ENCODE results near the gene JAML. TPM values are rescaled to one million over a fixed set of nuclear protein-coding genes. Genes with fewer than 3 reads are reported as not detected.

JAML gene
- total RNA-seq, 1 donor from 2014 or later, result 73.7 TPM

GRCh38 chr11:118219244-118219643 is 5.6 kb downstream of the JAML start:
- intact Hi-C loops (cut with micrococcal nuclease), result loop anchor here (5.0 kb wide), 1 partner anchor 123 kb away; the partner anchor contains the start of genes CD3D and CD3G

- intact Hi-C loops (cut with micrococcal nuclease), result loop anchor here (1.0 to 5.0 kb wide), 3 partner anchors 8 to 125 kb away; partner anchors contain the start of genes CD3D, CD3G and JAML
Measured at GRCh38 chr11:118217575-118217974, 7.2 kb downstream of the JAML start.

GRCh38 chr11:118216621-118217481 is 8.0 kb downstream of the JAML start:
- intact Hi-C loops (cut with micrococcal nuclease), result loop anchor here (1.0 to 5.0 kb wide), 3 partner anchors 8 to 125 kb away; partner anchors contain the start of genes CD3D, CD3G and JAML

- intact Hi-C loops (cut with micrococcal nuclease), result loop anchor here (1.0 to 5.0 kb wide), 3 partner anchors 9 to 127 kb away; partner anchors contain the start of genes CD3D and CD3G
Measured at GRCh38 chr11:118215765-118216164, 9.0 kb downstream of the JAML start.

GRCh38 chr11:118215262-118215661 is 9.5 kb downstream of the JAML start:
- intact Hi-C loops (cut with micrococcal nuclease), result loop anchor here (1.0 to 5.0 kb wide), 3 partner anchors 9 to 127 kb away; partner anchors contain the start of genes CD3D and CD3G

GRCh38 chr11:118214210-118214914 is 10.4 kb downstream of the JAML start:
- intact Hi-C loops (cut with micrococcal nuclease), result loop anchor here (2.0 kb wide), 1 partner anchor 14 kb away; no protein-coding TSS in a partner anchor

- intact Hi-C loops (cut with micrococcal nuclease), result loop anchor here (2.0 kb wide), 1 partner anchor 15 kb away; no protein-coding TSS in a partner anchor
Measured at GRCh38 chr11:118213781-118214180, 11.0 kb downstream of the JAML start.

GRCh38 chr11:118213201-118213600 is 11.6 kb downstream of the JAML start:
- intact Hi-C loops (cut with micrococcal nuclease), result no loop called here

- intact Hi-C loops (cut with micrococcal nuclease), result no loop called here
Measured at GRCh38 chr11:118212781-118213191, 12.0 kb downstream of the JAML start.

- intact Hi-C loops (cut with micrococcal nuclease), result no loop called here
Measured at GRCh38 chr11:118212131-118212725, 12.6 kb downstream of the JAML start.

- intact Hi-C loops (cut with micrococcal nuclease), result no loop called here
Measured at GRCh38 chr11:118211006-118211405, 13.8 kb downstream of the JAML start.

GRCh38 chr11:118210323-118210722 is 14.5 kb downstream of the JAML start:
- intact Hi-C loops (cut with micrococcal nuclease), result no loop called here

GRCh38 chr11:118209033-118209432 is 15.8 kb downstream of the JAML start:
- intact Hi-C loops (cut with micrococcal nuclease), result no loop called here

GRCh38 chr11:118207079-118207478 is 17.7 kb downstream of the JAML start:
- intact Hi-C loops (cut with micrococcal nuclease), result no loop called here

- intact Hi-C loops (cut with micrococcal nuclease), result loop anchor here (1.0 kb wide), 1 partner anchor 9 kb away; no protein-coding TSS in a partner anchor
Measured at GRCh38 chr11:118206391-118207031, 18.3 kb downstream of the JAML start.

GRCh38 chr11:118205606-118206378 is 19.0 kb downstream of the JAML start:
- intact Hi-C loops (cut with micrococcal nuclease), result loop anchor here (1.0 kb wide), 1 partner anchor 10 kb away; no protein-coding TSS in a partner anchor

- intact Hi-C loops (cut with micrococcal nuclease), result loop anchor here (1.0 to 5.0 kb wide), 4 partner anchors 14 to 201 kb away; partner anchors contain the start of gene JAML
Measured at GRCh38 chr11:118202599-118203422, 22.0 kb downstream of the JAML start.

GRCh38 chr11:118201966-118202365 is 22.8 kb downstream of the JAML start:
- intact Hi-C loops (cut with micrococcal nuclease), result loop anchor here (1.0 to 5.0 kb wide), 4 partner anchors 15 to 200 kb away; partner anchors contain the start of gene JAML

Data from T-helper 2 cell treated with Interferon-gamma antibody and Interleukin-4, amounts not matched to agents 100 ng/mL and 5 ng/mL, for 36 hours (primary cell).